WTC11 (cell line): Measurements from ENCODE around the gene MYBPH. TPM values are rescaled to one million over a fixed set of nuclear protein-coding genes. Genes with fewer than 3 reads are reported as not detected.

Experiments
- ATAC-seq: fragments of 200-7000 bp; cut with Tn5 transposase; 2 replicates; pipeline ENCODE4 v1.10.0; 2021; ENCODE audit warnings: mild to moderate bottlenecking, moderate library complexity
- CTCF ChIA-PET: fragments of 300-600 bp; sonication (Branson Sonifier 250); formaldehyde crosslinking; loops from one replicate; lab custom pipeline; 2021; ENCODE audit warnings: antibody characterized with exemption; lab: Charles Lee
- POLR2A ChIA-PET: fragments of 350-600 bp; sonication (Branson Sonifier 250); formaldehyde crosslinking; loops from one replicate; lab custom pipeline; 2021; ENCODE audit warnings: antibody characterized with exemption; lab: Charles Lee
- DNase-seq: peaks from one replicate; pipeline ENCODE4 v3.0.0; 2021; ENCODE audit warnings: low spot score
- H3K27ac Mint-ChIP-seq: 2 replicates; pipeline ENCODE4 v1.8.0; 2021; ENCODE audit warnings: mixed read lengths
- H3K27me3 Mint-ChIP-seq: 2 replicates; pipeline ENCODE4 v1.8.0; 2021; ENCODE audit warnings: low read depth, mild to moderate bottlenecking, moderate library complexity, mixed read lengths
- H3K36me3 Mint-ChIP-seq: 2 replicates; pipeline ENCODE4 v1.8.0; 2021; ENCODE audit warnings: mixed read lengths
- H3K4me1 Mint-ChIP-seq: 2 replicates; pipeline ENCODE4 v1.8.0; 2022; ENCODE audit warnings: mixed read lengths
- H3K4me3 Mint-ChIP-seq: 2 replicates; pipeline ENCODE4 v1.8.0; 2021; ENCODE audit warnings: mild to moderate bottlenecking, moderate library complexity, mixed read lengths
- H3K9me3 Mint-ChIP-seq: 2 replicates; pipeline ENCODE4 v1.8.0; 2021; ENCODE audit warnings: mixed read lengths
- ATF1 ChIP-seq: sonication (generic); formaldehyde crosslinking; IDR thresholded peaks from 2 replicates; pipeline ENCODE4 v1.8.1; 2023; ENCODE audit warnings: mild to moderate bottlenecking, moderate library complexity, missing genetic modification reagents
- ATF6 ChIP-seq: sonication (generic); formaldehyde crosslinking; IDR thresholded peaks from 2 replicates; pipeline ENCODE4 v1.8.1; 2023; ENCODE audit warnings: mild to moderate bottlenecking, missing genetic modification reagents
- E2F4 ChIP-seq: sonication (generic); formaldehyde crosslinking; IDR thresholded peaks from 2 replicates; pipeline ENCODE4 v1.8.1; 2022; ENCODE audit warnings: low read depth, mild to moderate bottlenecking, moderate library complexity, missing genetic modification reagents, borderline replicate concordance
- FOXK1 ChIP-seq: sonication (generic); formaldehyde crosslinking; IDR thresholded peaks from 2 replicates; pipeline ENCODE4 v1.8.0; 2022; ENCODE audit warnings: mild to moderate bottlenecking, moderate library complexity, missing genetic modification reagents
- GTF2I ChIP-seq: fragments of 250-450 bp; sonication (Bioruptor Pico); conservative IDR thresholded peaks from 2 replicates; pipeline ENCODE4 v1.4.0; 2021; ENCODE audit warnings: mild to moderate bottlenecking
- MYBL2 ChIP-seq: sonication (generic); formaldehyde crosslinking; IDR thresholded peaks from 2 replicates; pipeline ENCODE4 v1.8.1; 2023; ENCODE audit warnings: mild to moderate bottlenecking, moderate library complexity, missing genetic modification reagents
- PRDM15 ChIP-seq: sonication (generic); formaldehyde crosslinking; IDR thresholded peaks from 2 replicates; pipeline ENCODE4 v1.8.0; 2022; ENCODE audit warnings: missing genetic modification reagents
- PREB ChIP-seq: sonication (generic); formaldehyde crosslinking; IDR thresholded peaks from 2 replicates; pipeline ENCODE4 v1.8.1; 2022; ENCODE audit warnings: mild to moderate bottlenecking, missing genetic modification reagents, moderate library complexity, borderline replicate concordance
- PRRX2 ChIP-seq: fragments of 250-450 bp; sonication (Bioruptor Pico); IDR thresholded peaks from 2 replicates; pipeline ENCODE4 v1.8.0; 2021; ENCODE audit warnings: mild to moderate bottlenecking
- SMAD4 ChIP-seq: sonication (generic); formaldehyde crosslinking; IDR thresholded peaks from 2 replicates; pipeline ENCODE4 v1.8.0; 2022; ENCODE audit warnings: mild to moderate bottlenecking, missing genetic modification reagents
- STAT6 ChIP-seq: sonication (generic); formaldehyde crosslinking; conservative IDR thresholded peaks from 2 replicates; pipeline ENCODE4 v1.8.1; 2023; ENCODE audit warnings: mild to moderate bottlenecking, low read depth, missing genetic modification reagents, moderate library complexity
- ZBTB43 ChIP-seq: sonication (generic); formaldehyde crosslinking; IDR thresholded peaks from 2 replicates; pipeline ENCODE4 v1.8.1; 2023; ENCODE audit warnings: mild to moderate bottlenecking, missing genetic modification reagents
- ZNF263 ChIP-seq: sonication (generic); formaldehyde crosslinking; IDR thresholded peaks from 2 replicates; pipeline ENCODE4 v1.8.1; 2022; ENCODE audit warnings: low read depth, mild to moderate bottlenecking, moderate library complexity, missing genetic modification reagents
- ZNF396 ChIP-seq: fragments of 250-450 bp; sonication (Bioruptor Pico); IDR thresholded peaks from 2 replicates; pipeline ENCODE4 v1.8.0; 2021; ENCODE audit warnings: mild to moderate bottlenecking, moderate library complexity, borderline replicate concordance
- ZNF532 ChIP-seq: fragments of 250-450 bp; sonication (Bioruptor Pico); IDR thresholded peaks from 2 replicates; pipeline ENCODE4 v1.9.0; 2021; ENCODE audit warnings: mild to moderate bottlenecking, borderline replicate concordance
- total RNA-seq: library from RNA; stranded (reverse); gene quantifications from 3 replicates; pipeline ENCODE4 v1.2.3, GENCODE V29; 2021

Gene MYBPH
- total RNA-seq, 1 experiment from 2014 or later, result not detected

- no peak for TF ChIP-seq PRDM15 (CRISPR knock-in tag)
- TF ChIP-seq SMAD4 (CRISPR knock-in tag), result no peak
- TF ChIP-seq PRRX2 (CRISPR knock-in tag), result no peak
- no peak for TF ChIP-seq ATF1 (CRISPR knock-in tag)
- TF ChIP-seq FOXK1 (CRISPR knock-in tag), result no peak
- no peak for TF ChIP-seq PREB (CRISPR knock-in tag)
- TF ChIP-seq ATF6 (CRISPR knock-in tag), result no peak
- no peak for TF ChIP-seq MYBL2
- no peak for TF ChIP-seq ZNF396 (CRISPR knock-in tag)
- TF ChIP-seq GTF2I (CRISPR knock-in tag), result no peak
- DNase-seq (no peak), ATAC-seq (no peak)
- ChIA-PET POLR2A (no interaction called here), CTCF (interaction anchor here (0.6 to 12.2 kb wide), 6 partner anchors 15 to 109 kb away, joined by 3 to 184 read pairs (median 4); partner anchors contain the start of gene ADORA1)
- peaks cover 4% of the 10 kb centered on the region for H3K36me3 Mint-ChIP-seq
- no peaks in the 10 kb centered on the region; the same call in 1 of the 2 replicates for H3K27me3 Mint-ChIP-seq
- no peak overlapping the region for H3K4me3 Mint-ChIP-seq
- peaks cover 8% of the 10 kb centered on the region for H3K9me3 Mint-ChIP-seq
- H3K27ac Mint-ChIP-seq, result no peak overlapping the region
- peaks cover 54% of the 10 kb centered on the region for H3K4me1 Mint-ChIP-seq
Observed at GRCh38 chr1:203144661-203145060, 31.0 kb downstream of the MYBPH start.

- Mint-ChIP-seq H3K36me3 (peaks cover 4% of the 10 kb centered on the region), H3K9me3 (peaks cover 8% of the 10 kb centered on the region), H3K4me1 (peaks cover 43% of the 10 kb centered on the region), H3K4me3 (no peak overlapping the region), H3K27me3 (no peaks in the 10 kb centered on the region; the same call in 1 of the 2 replicates), H3K27ac (no peak overlapping the region; the same call in 1 of the 2 replicates)
- no peak for ATAC-seq
- DNase-seq, result no peak
- CTCF ChIA-PET, result interaction anchor here (0.9 to 1.9 kb wide), 2 partner anchors 29 to 103 kb away, joined by 3 to 4 read pairs; no protein-coding TSS in a partner anchor
- TF ChIP-seq SMAD4 (CRISPR knock-in tag), result no peak
- no peak for TF ChIP-seq ZNF532 (CRISPR knock-in tag)
- TF ChIP-seq ATF6 (CRISPR knock-in tag), result no peak
- TF ChIP-seq E2F4, result no peak
- no peak for TF ChIP-seq ZNF263 (CRISPR knock-in tag)
- TF ChIP-seq STAT6 (CRISPR knock-in tag), result no peak
- TF ChIP-seq ZBTB43 (CRISPR knock-in tag), result no peak
- POLR2A ChIA-PET, result no interaction called here
Observed at GRCh38 chr1:203143641-203144040, 32.0 kb downstream of the MYBPH start.
